ENCODE data around the gene RAG1. TPM values are rescaled to one million over a fixed set of nuclear protein-coding genes. Genes with fewer than 3 reads are reported as not detected.

Gene RAG1
- polyA plus RNA-seq, 1 of the 3 experiments (the other 2 are of a cell fraction) = 0.08 TPM

- H3K4me3 ChIP-seq (ENCODE audit: low read depth in 2 of 2, low read length in 1 of 2) = no peak overlapping the region
- H3F3A ChIP-seq (replicated peaks; ENCODE audit: insufficient read depth) = no peaks in the 10 kb centered on the region
- peaks cover 0 to 4% of the 10 kb centered on the region in 2 experiments; a peak in 2 of 4 replicates for H3K4me1 ChIP-seq (ENCODE audit: control insufficient read depth in 1 of 2, insufficient read depth in 2 of 2, low read depth in 1 of 2, low read length in 1 of 2)
- H2AFZ ChIP-seq (ENCODE audit: low read depth) = no peak overlapping the region
- H3K36me3 ChIP-seq (replicated peaks in 1 of 2; ENCODE audit: control insufficient read depth in 1 of 2, insufficient read depth in 2 of 2, low read length in 1 of 2) = no peaks in the 10 kb centered on the region
- no peak overlapping the region for H3K9ac ChIP-seq
- no peaks in the 10 kb centered on the region for H3K9me3 ChIP-seq
- DNase-seq = no peak
- H3K27me3 ChIP-seq (ENCODE audit: insufficient read depth) = no peaks in the 10 kb centered on the region
- no peaks in the 10 kb centered on the region for H3K79me2 ChIP-seq (ENCODE audit: insufficient read depth)
- no peak overlapping the region for H3K27ac ChIP-seq (ENCODE audit: low read depth in 2 of 2, low read length in 1 of 2)
- CTCF ChIA-PET = interaction anchor here (1.1 to 3.4 kb wide), 3 partner anchors 37 to 146 kb away, joined by 4 to 16 read pairs (median 4); no protein-coding TSS in a partner anchor
- no peaks in the 10 kb centered on the region for H3K9me2 ChIP-seq
- no peaks in the 10 kb centered on the region for H4K20me1 ChIP-seq (ENCODE audit: insufficient read depth)
- TF ChIP-seq EZH2phosphoT487 (IDR thresholded peaks at IDR 0.05; ENCODE audit: borderline replicate concordance, low read depth) = no peak
- TF ChIP-seq SMC3 (IDR thresholded peaks at IDR 0.05; ENCODE audit: low read depth, low read length) = no peak
- TF ChIP-seq RXRA (IDR thresholded peaks at IDR 0.05; ENCODE audit: borderline replicate concordance, low read depth) = no peak
- TF ChIP-seq RAD21 (IDR thresholded peaks at IDR 0.05; ENCODE audit: low read length) = no peak
- no peak for TF ChIP-seq USF1 (IDR thresholded peaks at IDR 0.05; ENCODE audit: borderline replicate concordance, low read depth)
- no peak overlapping the region for H3K4me2 ChIP-seq
- WGBS (ENCODE audit: low lambda C conversion rate) = 94% methylated on average over 2 of the region's 2 CpGs
- POLR2A ChIA-PET = no interaction called here
Measured at GRCh38 chr11:36601155-36601554, 33.3 kb downstream of the RAG1 start.

- POLR2A ChIA-PET = no interaction called here
Measured at GRCh38 chr11:36602135-36602534, 34.3 kb downstream of the RAG1 start.

More at GRCh38 chr11:36602135-36602534, 34.3 kb downstream of the RAG1 start:
- no peak overlapping the region for H3K4me2 ChIP-seq
- H3K9ac ChIP-seq = no peak overlapping the region
- no peak for TF ChIP-seq GATA2 (CRISPR knock-in tag; IDR thresholded peaks at IDR 0.05)
- TF ChIP-seq POLR2AphosphoS5 (IDR thresholded peaks at IDR 0.05; ENCODE audit: low read depth, low read length) = no peak
- no peak for TF ChIP-seq RAD21 (IDR thresholded peaks at IDR 0.05; ENCODE audit: low read length)
- TF ChIP-seq JUND (IDR thresholded peaks at IDR 0.05) = no peak
- no peak for TF ChIP-seq SIN3A (IDR thresholded peaks at IDR 0.05; ENCODE audit: borderline replicate concordance, low read depth, low read length)
- TF ChIP-seq CHD2 (IDR thresholded peaks at IDR 0.05; ENCODE audit: low read length, partially characterized antibody) = no peak
- TF ChIP-seq YY1 (IDR thresholded peaks at IDR 0.05; ENCODE audit: low read depth) = no peak
- TF ChIP-seq RCOR1 (IDR thresholded peaks at IDR 0.05; ENCODE audit: low read length) = no peak
- TF ChIP-seq IRF3 (IDR thresholded peaks at IDR 0.05; ENCODE audit: low read depth, low read length) = no peak
- TF ChIP-seq MEF2A (IDR thresholded peaks at IDR 0.05; ENCODE audit: borderline replicate concordance, low read depth) = no peak
- no peak for TF ChIP-seq FOXJ3 (CRISPR knock-in tag; IDR thresholded peaks at IDR 0.05)
- no peak for TF ChIP-seq USF2 (IDR thresholded peaks at IDR 0.05; ENCODE audit: borderline replicate concordance, low read depth, low read length)
- no peak for TF ChIP-seq TEAD4 (IDR thresholded peaks at IDR 0.05; ENCODE audit: borderline replicate concordance, insufficient read depth)
- TF ChIP-seq TCF12 (IDR thresholded peaks at IDR 0.05) = no peak
- peak overlapping the region in 1 of 2 experiments; percentile 28; a peak in 1 of 4 replicates for H3K27ac ChIP-seq (ENCODE audit: low read depth in 2 of 2, low read length in 1 of 2)
- no peaks in the 10 kb centered on the region for H3K79me2 ChIP-seq (ENCODE audit: insufficient read depth)
- no peaks in the 10 kb centered on the region for H4K20me1 ChIP-seq (ENCODE audit: insufficient read depth)
- peaks cover 0 to 4% of the 10 kb centered on the region in 2 experiments; a peak in 2 of 4 replicates for H3K4me1 ChIP-seq (ENCODE audit: control insufficient read depth in 1 of 2, insufficient read depth in 2 of 2, low read depth in 1 of 2, low read length in 1 of 2)
- CTCF ChIA-PET = interaction anchor here (0.7 kb wide), 1 partner anchor 37 kb away, joined by 3 read pairs; no protein-coding TSS in a partner anchor
- no peaks in the 10 kb centered on the region for H3K9me2 ChIP-seq
- no peaks in the 10 kb centered on the region for H3K27me3 ChIP-seq (ENCODE audit: insufficient read depth)
- H3K36me3 ChIP-seq (replicated peaks in 1 of 2; ENCODE audit: control insufficient read depth in 1 of 2, insufficient read depth in 2 of 2, low read length in 1 of 2) = no peaks in the 10 kb centered on the region
- H3F3A ChIP-seq (replicated peaks; ENCODE audit: insufficient read depth) = no peaks in the 10 kb centered on the region
- H2AFZ ChIP-seq (ENCODE audit: low read depth) = no peak overlapping the region
- no peak overlapping the region for H3K4me3 ChIP-seq (ENCODE audit: low read depth in 2 of 2, low read length in 1 of 2)
- H3K9me3 ChIP-seq = no peaks in the 10 kb centered on the region
- no peak for DNase-seq

Data from SK-N-SH (cell line).